HG03378 (cell line): ENCODE results near the gene KLC3.
"Not testable (repeated sequence)": the region's sequence is repeated elsewhere in the genome, so short reads cannot be mapped to it uniquely, and the experiment has no call there.

Experiments used
- ATAC-seq: cut with Tn5 transposase; IDR thresholded peaks from one replicate; pipeline ENCODE4 v1.9.1; 2021; ENCODE audit warnings: mild to moderate bottlenecking, moderate library complexity; ENCODE audit not compliant: unreplicated experiment

The KLC3 gene

GRCh38 chr19:45315304-45315703 is 25.2 kb upstream of the KLC3 start:
- ATAC-seq = no peak

GRCh38 chr19:45320997-45321775 is 19.4 kb upstream of the KLC3 start:
- ATAC-seq = no peak

GRCh38 chr19:45321848-45322247 is 18.7 kb upstream of the KLC3 start:
- ATAC-seq = no peak

- no peak for ATAC-seq
Measured at GRCh38 chr19:45322311-45322710, 18.2 kb upstream of the KLC3 start.

GRCh38 chr19:45322744-45323281 is 17.7 kb upstream of the KLC3 start, which contains the start of gene CKM:
Gene CKM, minus strand, starts transcription at chr19:45322875. Its CDS starts 3,162 bp downstream, at chr19:45319713.
- no peak for ATAC-seq

- ATAC-seq = no peak
Measured at GRCh38 chr19:45323671-45324081, 16.9 kb upstream of the KLC3 start.

GRCh38 chr19:45324349-45324907 is 16.1 kb upstream of the KLC3 start:
- ATAC-seq = no peak

GRCh38 chr19:45327404-45328143 is 13.0 kb upstream of the KLC3 start:
- no peak for ATAC-seq

GRCh38 chr19:45331411-45331810 is 9.1 kb upstream of the KLC3 start:
- ATAC-seq = no peak

GRCh38 chr19:45333609-45334303 is 6.8 kb upstream of the KLC3 start:
- ATAC-seq = no peak

- ATAC-seq = not testable (repeated sequence)
Measured at GRCh38 chr19:45334881-45335280, 5.7 kb upstream of the KLC3 start.

GRCh38 chr19:45336696-45337251 is 3.8 kb upstream of the KLC3 start:
- ATAC-seq = no peak

GRCh38 chr19:45339629-45340028 is 921 bp upstream of the KLC3 start:
- ATAC-seq = no peak

- ATAC-seq = no peak
Measured at GRCh38 chr19:45340899-45341453, 426 bp downstream of the KLC3 start.

GRCh38 chr19:45342911-45343310 is 2.4 kb downstream of the KLC3 start:
- ATAC-seq = no peak

GRCh38 chr19:45344621-45345505 is 4.3 kb downstream of the KLC3 start:
- no peak for ATAC-seq

GRCh38 chr19:45345506-45345860 is 4.9 kb downstream of the KLC3 start:
- ATAC-seq = no peak

- no peak for ATAC-seq
Measured at GRCh38 chr19:45346449-45346848, 5.9 kb downstream of the KLC3 start.

- no peak for ATAC-seq
Measured at GRCh38 chr19:45347570-45348366, 7.2 kb downstream of the KLC3 start.
